Sciatic nerve (tissue), 2 donors: ENCODE data around the gene SLIT3. TPM values are rescaled to one million over a fixed set of nuclear protein-coding genes. Genes with fewer than 3 reads are reported as not detected.
"Not testable (repeated sequence)": the region's sequence is repeated elsewhere in the genome, so short reads cannot be mapped to it uniquely, and the experiment has no call there.

Source experiments
- ATAC-seq: fragments of 200-7000 bp; cut with Tn5 transposase; one replicate; pipeline ENCODE4 v1.9.1; 2020; ENCODE audit warnings: mild to moderate bottlenecking, moderate library complexity
- DNase-seq: peaks from one replicate; pipeline ENCODE4 v3.0.0-alpha.2; 2020; ENCODE audit warnings: low spot score
- intact Hi-C: fragments of 100-400 bp; cut with DNase I; formaldehyde crosslinking; loops from one replicate; pipeline ENCODE4 v1.14.2; 2022
- total RNA-seq: library from RNA; stranded (reverse); fragmentation: NEBNext Ultra II Directional; extraction: Animal tissue kit (Norgen Biotek cat#: 25700); gene quantifications from one replicate; pipeline ENCODE4 v1.2.1, GENCODE V29; 2021
- donor health status: DM: no; HTN: no; CAD: no.
- donor health status: DM: no; HTN: no; CAD: no.

Gene SLIT3
- total RNA-seq, 1 donor from 2014 or later, result 50.6 TPM

DNA sequence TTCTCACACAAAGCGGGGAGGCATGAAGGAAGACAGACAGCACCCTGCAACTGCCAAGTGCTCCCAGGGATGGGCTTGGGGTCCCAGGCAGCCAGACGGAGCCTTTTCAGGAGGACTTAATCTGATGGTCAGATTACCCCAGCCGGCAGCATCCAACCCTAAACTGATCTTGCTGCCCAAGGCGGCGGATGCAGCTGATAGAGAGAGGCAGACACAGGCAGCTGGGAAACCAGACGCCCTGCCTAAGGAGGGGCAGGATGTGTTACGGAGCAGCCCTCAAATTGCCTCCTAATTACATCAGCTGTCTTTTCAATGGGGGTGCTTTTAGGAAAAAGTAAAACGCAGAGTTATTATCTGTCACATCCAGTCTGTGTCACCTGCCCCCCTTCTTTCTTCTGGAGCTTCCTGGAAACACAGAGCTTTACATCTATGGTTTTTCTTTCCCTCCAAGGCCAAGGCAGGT, 530.9 kb downstream of the SLIT3 start:
- no peak for ATAC-seq
- intact Hi-C loops, result no loop called here
- no peak for DNase-seq

DNA sequence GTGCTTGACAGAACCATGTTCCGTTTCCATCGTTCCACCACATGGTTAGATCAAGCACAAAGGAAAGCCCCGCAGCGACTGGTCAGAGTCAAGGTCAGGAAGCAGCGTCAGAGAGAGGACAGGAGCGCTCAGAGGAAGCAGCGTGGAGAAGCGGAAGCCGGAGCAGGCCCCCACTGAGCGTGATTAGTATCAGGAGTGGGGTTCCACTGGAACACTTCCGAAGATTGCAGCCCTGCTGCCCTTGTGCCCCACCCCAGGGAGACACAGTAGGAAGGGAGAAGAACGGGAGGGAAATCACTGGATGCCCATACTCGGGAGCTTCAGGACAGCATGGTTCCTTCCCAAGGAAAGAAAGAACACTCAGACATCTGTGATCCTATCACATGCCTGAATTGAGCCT, 532.8 kb downstream of the SLIT3 start:
- no peak for DNase-seq
- ATAC-seq, result no peak
- intact Hi-C loops, result no loop called here

DNA sequence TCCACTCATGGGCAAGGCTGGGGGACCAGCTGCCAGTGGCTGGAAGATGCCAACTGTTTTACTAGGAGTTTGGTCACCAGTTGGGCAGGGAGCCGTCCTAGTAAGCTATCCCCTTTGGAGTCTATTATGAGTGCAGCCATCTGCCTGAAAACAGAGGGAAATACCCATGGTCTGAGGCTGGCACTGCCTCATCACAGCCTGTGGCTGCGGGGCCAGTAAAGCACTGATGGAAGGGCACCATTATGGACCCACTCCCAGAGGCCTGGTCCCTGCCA, 534.6 kb downstream of the SLIT3 start:
- DNase-seq (no peak), ATAC-seq (peak; percentile 27)
- intact Hi-C loops, result no loop called here

DNA sequence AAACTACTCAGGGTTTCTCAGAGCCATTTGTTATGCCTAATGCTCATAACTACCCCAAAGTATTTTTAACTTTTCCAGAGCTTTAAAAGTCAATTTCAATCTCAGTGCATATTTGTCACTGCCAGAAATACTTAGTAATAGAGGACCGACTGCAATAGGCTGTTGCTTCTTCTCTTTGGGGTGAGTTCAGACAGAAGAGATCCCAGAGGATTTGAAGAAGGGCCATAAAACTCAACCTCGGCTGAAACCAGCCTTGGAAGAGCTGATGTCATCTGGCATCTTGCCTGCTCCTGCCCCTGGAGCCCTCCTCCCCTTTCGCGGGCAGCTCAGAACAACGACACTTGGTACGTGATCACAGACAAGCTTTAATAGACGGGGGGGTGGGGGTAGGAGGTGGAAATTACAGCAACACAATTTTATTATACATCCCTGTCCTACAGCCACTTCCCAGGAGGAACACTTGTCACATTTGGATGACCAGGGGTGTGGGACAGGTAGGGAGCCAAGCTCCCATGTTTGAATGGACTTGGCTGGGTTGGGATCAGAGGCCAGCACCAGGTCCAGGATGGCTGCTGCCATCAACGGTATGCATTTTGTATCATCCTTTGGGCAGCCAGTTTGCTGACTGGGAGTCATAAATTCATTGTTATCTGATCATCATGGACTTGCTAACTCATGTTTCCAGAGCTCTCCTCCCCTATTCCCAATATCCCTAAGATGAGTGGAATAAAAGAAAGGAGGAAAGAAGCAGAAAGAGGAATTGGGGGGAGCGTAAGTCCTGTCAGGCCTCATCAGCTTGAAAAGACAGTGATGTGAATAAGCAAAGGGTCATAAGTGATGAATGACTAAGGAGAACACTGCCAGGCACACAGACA, 535.2 kb downstream of the SLIT3 start:
- ATAC-seq (peak; percentile 78), DNase-seq (no peak)
- intact Hi-C loops, result no loop called here

DNA sequence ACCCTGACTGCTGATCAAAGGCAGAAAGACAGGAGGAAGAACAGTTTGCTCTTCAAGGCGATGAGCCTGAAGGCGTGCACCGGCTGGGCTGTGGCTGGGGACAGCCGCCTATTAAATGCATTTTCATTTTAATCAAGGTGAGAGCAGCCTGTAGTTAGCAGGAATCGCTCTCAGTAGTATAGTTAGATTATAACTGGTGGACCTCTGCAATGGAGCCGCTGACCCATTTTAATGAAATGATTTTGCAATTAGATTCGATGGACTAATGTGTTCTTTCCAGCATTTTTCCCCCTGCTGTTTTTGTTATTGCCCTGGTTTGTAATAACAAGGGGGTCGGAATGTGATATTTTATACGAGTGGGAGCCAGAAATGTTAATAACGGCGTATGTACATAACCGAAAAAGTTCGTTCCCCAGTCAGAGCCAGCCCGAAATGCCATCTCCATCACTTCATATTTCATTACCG, 535.8 kb downstream of the SLIT3 start:
- intact Hi-C loops, result no loop called here
- DNase-seq, result no peak
- ATAC-seq, result no peak

DNA sequence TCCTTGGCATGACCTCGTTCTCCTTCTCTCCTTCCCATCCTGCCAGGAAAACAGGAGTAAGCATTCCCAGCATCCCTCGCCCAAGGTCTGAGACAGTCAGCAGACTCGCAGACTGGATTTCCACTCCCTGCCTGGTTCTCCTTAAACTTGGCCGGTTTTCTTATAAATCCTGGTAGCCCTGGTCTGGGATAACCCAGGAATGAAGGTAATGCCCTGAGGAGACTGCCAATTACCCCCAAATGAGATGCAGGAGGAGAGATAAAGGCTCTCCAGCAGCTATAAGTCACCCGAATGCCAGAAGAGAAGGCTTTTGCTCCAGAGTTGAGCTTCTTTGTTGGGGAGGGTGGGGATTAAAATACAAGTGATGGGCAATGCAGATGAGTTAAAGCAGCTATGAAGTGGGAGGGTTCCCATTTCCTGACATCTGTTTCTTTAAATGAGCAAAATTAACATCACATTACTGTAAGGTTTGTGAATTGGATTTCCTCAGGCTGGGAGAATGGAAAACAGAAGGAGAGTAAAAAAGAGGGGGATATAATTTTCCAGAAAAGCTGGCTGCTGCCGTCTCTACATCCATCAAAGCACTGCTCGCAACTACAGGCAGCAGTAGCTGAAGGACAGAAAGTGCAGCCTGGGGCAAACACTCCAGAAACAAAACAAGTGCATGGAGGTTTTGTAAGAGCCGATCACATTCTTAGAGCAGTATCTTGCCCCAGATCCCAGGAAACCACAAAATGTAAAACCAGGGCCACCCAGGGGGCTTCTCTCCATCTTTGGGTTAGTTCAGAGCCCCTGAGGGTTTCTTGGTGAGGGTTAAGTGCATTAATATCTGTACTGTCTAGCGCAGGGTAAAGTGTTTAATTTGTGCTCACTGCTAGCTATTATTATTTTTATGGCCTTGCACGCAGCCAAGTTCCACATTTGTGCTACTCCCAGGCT, 544.2 kb downstream of the SLIT3 start:
- ATAC-seq, result no peak
- intact Hi-C loops, result no loop called here
- no peak for DNase-seq

DNA sequence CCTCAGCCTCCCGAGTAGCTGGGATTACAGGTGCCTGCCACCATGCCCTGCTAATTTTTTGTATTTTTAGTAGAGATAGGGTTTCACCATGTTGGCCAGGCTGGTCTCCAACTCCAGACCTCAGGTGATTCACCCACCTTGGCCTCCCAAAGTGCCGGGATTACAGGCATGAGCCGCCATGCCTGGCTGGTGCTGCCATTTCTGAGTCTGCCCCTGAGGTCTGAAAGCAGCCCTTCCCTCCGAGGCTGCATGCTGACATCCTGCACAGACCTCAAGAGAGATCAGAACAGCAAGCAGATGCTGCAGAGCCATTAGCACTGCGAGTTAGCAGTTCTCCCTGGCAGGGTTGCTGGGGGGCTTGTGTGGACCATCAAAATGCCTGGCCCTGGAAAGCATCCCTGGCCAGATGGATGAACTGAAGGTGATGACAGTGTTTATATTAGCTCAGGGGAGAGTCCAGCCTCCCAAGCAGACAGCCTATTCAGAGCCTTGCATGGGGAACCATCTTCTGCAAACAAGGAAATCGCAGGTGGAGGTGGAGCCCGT, 545.3 kb downstream of the SLIT3 start:
- intact Hi-C loops, result no loop called here
- DNase-seq, result no peak
- ATAC-seq, result no peak

DNA sequence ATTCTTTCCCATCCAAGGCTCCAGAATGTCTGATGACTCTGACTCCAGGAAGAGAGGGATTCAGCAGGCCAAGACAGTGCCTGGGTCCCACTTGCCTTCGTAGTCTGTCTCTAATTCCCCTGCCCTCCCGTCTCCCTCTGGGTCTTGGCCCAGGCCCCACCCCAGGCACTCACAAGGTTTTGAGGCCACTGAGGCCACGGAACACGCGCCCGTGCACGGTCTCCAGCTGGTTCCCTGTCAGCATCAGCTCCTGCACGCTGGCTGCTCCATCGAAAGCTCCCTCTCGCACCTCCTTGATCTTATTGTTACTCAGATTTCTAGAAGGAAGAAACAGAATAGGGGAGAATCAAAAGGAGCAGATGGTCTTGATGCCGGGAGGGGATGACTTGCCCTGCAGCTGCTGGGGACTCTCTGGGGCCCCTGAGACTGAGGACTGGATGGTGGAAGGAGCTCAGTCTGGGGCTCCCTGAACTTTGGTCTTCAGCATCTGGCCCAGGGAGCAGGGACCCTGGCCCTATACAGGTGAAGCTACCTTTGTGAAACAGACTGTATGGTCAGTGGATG, 547.2 kb downstream of the SLIT3 start:
- DNase-seq (no peak), ATAC-seq (no peak)
- intact Hi-C loops, result no loop called here

DNA sequence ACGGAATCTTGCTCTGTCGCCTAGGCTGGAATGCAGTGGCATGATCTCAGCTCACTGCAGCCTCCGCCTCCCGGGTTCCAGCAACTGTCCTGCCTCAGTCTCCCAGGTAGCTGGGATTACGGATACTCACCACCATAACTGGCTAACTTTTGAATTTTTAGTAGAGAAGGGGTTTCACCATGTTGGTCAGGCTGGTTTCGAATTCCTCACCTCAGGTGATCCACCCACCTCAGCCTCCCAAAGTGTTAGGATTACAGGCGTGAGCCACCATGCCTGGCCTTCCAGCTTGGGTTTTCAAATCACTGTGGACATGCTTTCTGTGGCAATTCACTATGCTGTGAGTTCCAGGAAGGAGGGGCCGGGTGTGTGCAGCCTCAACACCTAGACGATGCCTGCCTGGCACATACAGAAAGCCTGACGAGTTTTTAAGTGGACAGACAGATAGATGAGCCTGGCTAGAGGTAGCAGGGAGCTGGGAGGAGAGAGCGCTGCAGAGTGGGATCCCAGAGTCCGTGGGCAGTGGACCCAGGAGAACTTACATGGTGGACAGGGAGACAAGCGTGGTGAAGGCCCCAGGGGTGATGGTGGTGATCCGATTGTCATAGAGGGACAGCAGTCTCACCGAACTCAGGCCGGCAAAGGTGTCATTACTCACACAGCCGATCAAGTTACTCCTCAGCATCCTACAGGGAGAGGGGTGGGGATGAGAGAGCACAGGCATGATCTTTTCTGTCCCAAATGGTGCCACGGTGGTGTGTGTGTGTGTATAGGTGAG, 548.3 kb downstream of the SLIT3 start:
- intact Hi-C loops, result no loop called here
- ATAC-seq, result no peak
- DNase-seq, result no peak

DNA sequence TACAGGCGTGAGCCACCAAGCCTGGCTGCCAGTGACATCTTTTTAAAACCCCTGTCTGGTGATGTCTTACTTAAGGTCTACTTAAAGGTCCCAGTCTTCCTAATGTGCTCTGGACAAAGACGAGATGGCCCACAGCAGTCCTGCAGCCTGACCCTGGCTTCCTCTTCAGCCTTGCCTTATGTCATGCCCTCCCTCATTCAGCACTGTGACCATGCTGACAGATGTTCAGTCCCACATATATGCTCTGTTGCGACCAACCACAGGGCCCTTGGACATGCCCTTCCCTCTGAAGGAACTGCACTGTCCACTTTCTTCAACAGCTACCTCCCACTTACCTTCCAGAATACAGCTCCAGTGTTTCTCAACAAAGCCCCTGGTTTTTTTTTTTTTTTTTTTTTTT, 548.9 kb downstream of the SLIT3 start:
- ATAC-seq (no peak), DNase-seq (no peak)
- intact Hi-C loops, result no loop called here

DNA sequence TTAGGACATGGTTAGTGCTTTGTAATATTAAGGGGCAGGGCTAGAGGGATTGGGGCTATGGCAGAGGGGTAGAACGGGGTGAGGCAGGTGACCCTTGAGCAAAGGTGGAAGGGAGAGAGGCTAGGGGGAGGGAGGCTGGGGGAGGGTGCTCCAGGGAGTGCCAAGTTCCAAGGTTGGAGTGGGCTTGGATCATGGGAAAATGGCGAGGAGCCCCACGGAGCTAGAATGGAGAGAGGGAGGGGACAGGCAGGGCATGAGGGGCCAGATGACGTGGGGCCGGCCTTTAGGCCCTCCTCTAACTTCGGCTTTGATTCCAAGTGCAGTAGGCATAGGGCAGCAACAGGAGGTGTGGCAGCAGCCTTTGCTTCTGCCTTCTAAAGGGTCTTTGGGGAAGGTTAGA, 550.0 kb downstream of the SLIT3 start:
- DNase-seq (no peak), ATAC-seq (no peak)
- intact Hi-C loops, result no loop called here

DNA sequence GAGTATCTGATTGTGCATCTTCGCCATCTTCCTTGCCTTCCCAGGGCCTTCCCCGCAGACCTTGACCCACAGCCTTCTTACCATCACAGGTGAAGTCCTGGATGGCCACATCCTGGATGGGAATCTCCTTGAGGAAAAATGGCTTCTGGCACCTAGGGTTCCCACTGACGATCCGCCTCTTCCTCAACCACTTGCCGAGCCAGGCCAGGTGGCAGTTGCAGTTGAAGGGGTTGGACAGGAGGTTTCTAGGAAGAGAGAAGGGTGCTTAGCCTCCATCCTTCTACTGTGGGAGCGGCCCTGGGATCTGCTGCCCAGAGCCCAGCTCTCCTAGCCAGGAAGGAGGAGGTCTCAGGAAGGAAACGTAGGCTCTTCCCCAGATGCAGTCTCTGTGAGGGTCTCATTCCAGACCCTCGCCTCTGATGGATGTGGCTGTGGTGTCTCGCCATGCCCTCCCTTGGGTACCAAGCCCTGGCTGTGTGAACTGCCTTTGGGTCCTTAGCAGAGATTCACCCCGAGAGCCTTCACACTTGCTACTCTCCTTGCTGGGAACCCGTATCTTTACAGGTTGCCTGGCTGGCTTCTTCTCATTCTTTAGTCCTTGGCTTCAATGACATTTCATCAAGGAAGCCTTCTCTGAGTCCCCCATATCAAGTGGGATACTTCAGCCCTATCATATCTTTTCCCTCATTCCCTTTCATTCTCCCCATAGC, 551.4 kb downstream of the SLIT3 start:
- no peak for DNase-seq
- intact Hi-C loops, result no loop called here
- no peak for ATAC-seq

DNA sequence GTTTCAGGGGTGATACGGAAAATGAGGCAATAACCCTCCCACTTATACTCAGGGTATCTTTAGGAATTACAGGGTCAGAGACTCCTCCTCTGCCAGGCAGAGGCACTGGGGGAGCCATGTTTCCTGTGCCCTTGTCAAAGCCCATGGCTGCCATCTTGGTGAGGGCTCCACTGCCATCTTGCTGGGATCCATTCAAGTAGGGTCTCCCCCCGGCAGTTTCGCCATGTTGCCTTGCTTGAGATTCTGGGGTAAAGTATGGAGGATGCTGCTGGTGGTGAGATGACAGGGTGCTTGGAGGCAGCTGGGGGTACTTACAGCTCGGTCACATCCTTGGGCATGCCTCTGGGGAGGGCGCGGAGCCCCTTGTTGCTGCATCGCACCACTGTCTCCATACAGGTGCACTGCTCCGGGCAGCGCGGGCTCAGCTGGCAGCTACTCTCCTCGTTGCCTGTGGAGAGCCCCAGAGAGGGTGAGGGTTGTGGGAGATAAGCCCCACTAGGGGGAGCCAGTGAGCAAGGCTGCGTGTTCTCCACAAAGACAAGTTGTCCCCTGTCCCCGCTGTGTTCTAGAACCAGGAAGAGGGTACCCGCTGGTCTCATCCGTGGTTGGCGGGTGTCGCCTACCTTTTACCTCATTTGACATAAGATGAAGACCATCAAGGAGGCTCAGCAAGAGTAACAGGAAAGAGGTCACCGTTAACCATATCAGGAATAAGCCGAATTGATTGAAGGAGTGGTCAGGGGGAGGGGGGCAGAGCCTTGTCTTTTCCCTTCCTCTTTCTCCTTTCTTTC, 552.8 kb downstream of the SLIT3 start:
- intact Hi-C loops, result no loop called here
- ATAC-seq (peak; percentile 41), DNase-seq (no peak)

DNA sequence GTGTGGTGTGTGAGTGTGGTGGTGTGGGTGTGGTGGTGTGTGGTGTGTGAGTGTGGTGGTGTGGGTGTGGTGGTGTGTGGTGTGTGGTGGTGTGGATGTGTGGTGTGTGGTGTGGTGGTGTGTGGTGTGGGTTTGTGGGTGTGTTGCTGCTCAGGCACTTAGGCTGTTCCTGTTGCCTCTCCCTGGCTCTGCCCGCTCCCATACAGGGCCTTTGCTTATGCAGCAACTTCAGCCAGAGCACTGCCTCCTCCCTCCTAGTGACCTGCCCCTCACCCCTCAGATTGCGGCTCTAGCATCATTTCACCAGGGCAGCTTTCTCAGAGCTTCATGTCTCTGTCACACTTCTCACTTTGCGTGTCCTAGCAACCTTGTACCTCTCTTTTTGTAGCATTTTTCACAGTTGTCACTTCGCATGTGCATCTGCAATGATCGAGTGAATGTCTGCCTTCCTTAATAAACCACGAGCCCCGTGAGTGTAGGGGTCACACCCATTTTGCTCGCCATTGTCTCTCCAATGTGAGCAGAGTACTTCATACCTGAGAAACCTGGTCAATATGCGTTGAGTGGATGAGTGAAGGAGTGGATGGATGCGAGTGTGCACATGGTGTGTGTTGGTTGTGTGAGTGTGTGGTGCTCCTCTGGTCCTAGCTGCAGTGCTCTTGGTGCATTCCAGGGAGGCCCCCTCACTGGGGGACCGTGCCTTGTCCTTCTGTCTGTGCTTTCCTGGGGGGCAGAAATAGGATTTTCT, 553.9 kb downstream of the SLIT3 start:
- DNase-seq (no peak), ATAC-seq (no peak)
- intact Hi-C loops, result no loop called here

DNA sequence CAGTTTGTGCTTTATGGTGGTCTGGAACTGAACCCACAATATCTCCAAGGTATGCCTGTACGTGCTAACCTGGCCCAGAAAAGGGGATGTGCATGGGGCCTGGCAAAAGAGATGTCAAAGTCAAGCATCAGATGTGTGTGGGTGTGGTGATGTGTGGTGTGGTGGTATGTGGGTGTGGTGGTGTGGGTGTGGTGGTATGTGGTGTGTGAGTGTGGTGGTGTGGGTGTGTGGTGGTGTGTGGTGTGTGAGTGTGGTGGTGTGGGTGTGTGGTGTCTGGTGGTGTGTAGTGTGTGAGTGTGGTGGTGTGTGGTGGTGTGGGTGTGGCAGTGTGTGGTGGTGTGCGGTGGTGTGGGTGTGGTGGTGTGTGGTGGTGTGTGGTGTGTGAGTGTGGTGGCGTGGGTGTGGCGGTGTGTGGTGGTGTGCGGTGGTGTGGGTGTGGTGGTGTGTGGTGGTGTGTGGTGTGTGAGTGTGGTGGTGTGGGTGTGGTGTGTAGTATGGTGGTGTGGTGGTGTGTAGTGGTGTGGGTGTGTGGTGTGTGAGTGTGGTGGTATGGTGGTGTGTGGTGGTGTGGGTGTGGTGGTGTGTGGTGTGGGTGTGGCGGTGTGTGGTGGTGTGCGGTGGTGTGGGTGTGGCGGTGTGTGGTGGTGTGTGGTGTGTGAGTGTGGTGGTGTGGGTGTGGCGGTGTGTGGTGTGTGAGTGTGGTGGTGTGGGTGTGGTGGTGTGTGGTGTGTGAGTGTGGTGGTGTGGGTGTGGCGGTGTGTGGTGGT, 554.6 kb downstream of the SLIT3 start:
- intact Hi-C loops, DNase-seq, ATAC-seq: not testable (repeated sequence)

DNA sequence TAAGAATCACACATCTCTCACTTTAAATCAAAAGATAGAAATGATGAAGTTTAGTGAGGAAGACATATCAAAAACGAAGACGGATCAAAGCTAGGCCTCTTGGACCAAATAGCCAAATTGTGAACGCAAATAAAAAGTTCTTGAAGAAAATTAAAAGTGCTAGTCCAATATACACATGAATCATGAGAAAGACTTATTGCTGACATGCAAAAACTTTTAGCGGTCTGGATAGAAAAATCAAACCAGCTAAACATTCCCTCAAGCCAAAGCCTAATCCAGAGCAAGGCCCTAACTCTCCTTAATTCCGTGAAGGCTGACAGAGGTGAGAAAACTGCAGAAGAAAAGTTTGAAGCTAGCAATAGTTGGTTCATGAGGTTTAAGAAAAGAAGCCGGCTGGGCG, 557.3 kb downstream of the SLIT3 start:
- ATAC-seq (no peak), DNase-seq (no peak)
- intact Hi-C loops, result no loop called here
